SHP77 treated with DMSO at 0.1 percent for 48 hours (cell line): ENCODE measurements around the gene SHROOM2.

ENCODE experiments used
- DNase-seq: peaks from one replicate; lab custom pipeline; 2025; lab: John Stamatoyannopoulos, UW

SHROOM2 gene

GRCh38 chrX:9943420-9943819, 157.2 kb downstream of the SHROOM2 start:
- no peak for DNase-seq

GRCh38 chrX:9947131-9947794, 161.0 kb downstream of the SHROOM2 start:
- no peak for DNase-seq

GRCh38 chrX:9948406-9948805, 162.2 kb downstream of the SHROOM2 start:
- no peak for DNase-seq

GRCh38 chrX:9952300-9952699, 166.1 kb downstream of the SHROOM2 start:
- no peak for DNase-seq

- DNase-seq: no peak
These were observed 167.2 kb downstream of the SHROOM2 start for GRCh38 chrX:9953396-9953795.

GRCh38 chrX:9955506-9955905, 169.3 kb downstream of the SHROOM2 start:
- DNase-seq: no peak

GRCh38 chrX:9957743-9958142, 171.5 kb downstream of the SHROOM2 start:
- no peak for DNase-seq

- no peak for DNase-seq
These were observed 172.0 kb downstream of the SHROOM2 start for GRCh38 chrX:9958183-9958582.

- no peak for DNase-seq
These were observed 175.5 kb downstream of the SHROOM2 start for GRCh38 chrX:9961750-9962149.

GRCh38 chrX:9966775-9967408, 180.7 kb downstream of the SHROOM2 start, which contains the start of gene CLDN34:
Gene CLDN34, plus strand, starts transcription at chrX:9967358. Its CDS starts 0 bp downstream, at chrX:9967358.
- DNase-seq: no peak

GRCh38 chrX:9977635-9978034, 191.4 kb downstream of the SHROOM2 start:
- no peak for DNase-seq

- DNase-seq: no peak
These were observed 194.2 kb downstream of the SHROOM2 start for GRCh38 chrX:9980401-9980800.

GRCh38 chrX:9980927-9981326, 194.7 kb downstream of the SHROOM2 start:
- no peak for DNase-seq

GRCh38 chrX:9983441-9983840, 197.2 kb downstream of the SHROOM2 start:
- DNase-seq: no peak

- DNase-seq: no peak
These were observed 197.6 kb downstream of the SHROOM2 start for GRCh38 chrX:9983846-9984245.

- DNase-seq: no peak
These were observed 202.5 kb downstream of the SHROOM2 start for GRCh38 chrX:9988762-9989161.

- no peak for DNase-seq
These were observed 205.8 kb downstream of the SHROOM2 start for GRCh38 chrX:9992061-9992460.

GRCh38 chrX:9992724-9993123, 206.5 kb downstream of the SHROOM2 start:
- no peak for DNase-seq

GRCh38 chrX:9995855-9996339, 209.7 kb downstream of the SHROOM2 start:
- no peak for DNase-seq

- no peak for DNase-seq
These were observed 210.8 kb downstream of the SHROOM2 start for GRCh38 chrX:9997041-9997440.

GRCh38 chrX:9997524-9997923, 211.3 kb downstream of the SHROOM2 start:
- no peak for DNase-seq
